Loucy (cell line): ENCODE data around the gene NCR3LG1.

Source experiments
- H2AFZ ChIP-seq: fragments of 200-600 bp; sonication (generic); 2 replicates; pipeline ENCODE4 v1.6.0; 2016; ENCODE audit warnings: antibody characterized with exemption, mild to moderate bottlenecking, low read length, moderate library complexity
- H3F3A ChIP-seq: fragments of 200-600 bp; 2 replicates; pipeline ENCODE4 v1.6.0; 2016; ENCODE audit warnings: antibody characterized with exemption, low read depth, mild to moderate bottlenecking
- H3K27me3 ChIP-seq: fragments of 200-600 bp; sonication (generic); 2 replicates; pipeline ENCODE4 v1.6.1; 2014; ENCODE audit warnings: low read length, mild to moderate bottlenecking; ENCODE audit not compliant: insufficient read depth, poor library complexity, severe bottlenecking
- H3K36me3 ChIP-seq: fragments of 200-600 bp; sonication (generic); 2 replicates; pipeline ENCODE4 v1.6.1; 2016; ENCODE audit warnings: low read length; ENCODE audit not compliant: insufficient read depth
- H3K4me1 ChIP-seq: fragments of 200-600 bp; sonication (generic); 2 replicates; pipeline ENCODE4 v1.5.1; 2014; ENCODE audit warnings: low read length, mild to moderate bottlenecking; ENCODE audit not compliant: insufficient read depth, poor library complexity, severe bottlenecking
- H3K4me2 ChIP-seq: fragments of 200-600 bp; sonication (generic); 2 replicates; pipeline ENCODE4 v1.6.0; 2014; ENCODE audit warnings: antibody characterized with exemption, low read length, low read depth, mild to moderate bottlenecking; ENCODE audit not compliant: poor library complexity, severe bottlenecking
- H3K4me3 ChIP-seq: fragments of 200-600 bp; sonication (generic); 2 replicates; pipeline ENCODE4 v1.5.1; 2014; ENCODE audit warnings: low read length, mild to moderate bottlenecking, mixed read lengths; ENCODE audit not compliant: poor library complexity, severe bottlenecking
- H3K79me2 ChIP-seq: fragments of 200-600 bp; sonication (generic); 2 replicates; pipeline ENCODE4 v1.6.1; 2014; ENCODE audit warnings: low read length; ENCODE audit not compliant: insufficient read depth
- H3K9ac ChIP-seq: fragments of 200-600 bp; sonication (generic); 2 replicates; pipeline ENCODE4 v1.6.0; 2014; ENCODE audit warnings: mild to moderate bottlenecking, low read depth, low read length, moderate library complexity; ENCODE audit not compliant: poor library complexity, severe bottlenecking
- H3K9me2 ChIP-seq: fragments of 200-600 bp; sonication (generic); replicated peaks from 2 replicates; pipeline ENCODE4 v1.6.1; 2016; ENCODE audit warnings: low read depth, low read length, mixed read lengths
- H3K9me3 ChIP-seq: fragments of 200-600 bp; sonication (generic); 2 replicates; pipeline ENCODE4 v1.6.1; 2014; ENCODE audit warnings: mild to moderate bottlenecking, antibody characterized with exemption, low read length, low read depth; ENCODE audit not compliant: insufficient read depth
- H4K20me1 ChIP-seq: fragments of 200-600 bp; sonication (generic); 2 replicates; pipeline ENCODE4 v1.6.0; 2014; ENCODE audit warnings: antibody characterized with exemption, low read length, mild to moderate bottlenecking; ENCODE audit not compliant: insufficient read depth, poor library complexity, severe bottlenecking
- CTCF ChIP-seq: fragments of 200-600 bp; sonication (generic); conservative IDR thresholded peaks from 2 replicates; pipeline ENCODE4 v1.5.1; 2014; ENCODE audit warnings: mild to moderate bottlenecking, antibody characterized with exemption, low read length
- EZH2phosphoT487 ChIP-seq: fragments of 200-600 bp; IDR thresholded peaks from 2 replicates; pipeline ENCODE4 v1.6.1; 2018; ENCODE audit warnings: antibody characterized with exemption, mild to moderate bottlenecking, moderate library complexity, borderline replicate concordance

Gene NCR3LG1

GRCh38 chr11:17369684-17370243, 18.2 kb downstream of the NCR3LG1 start:
- no peaks in the 10 kb centered on the region for H3F3A ChIP-seq
- no peak overlapping the region for H3K9ac ChIP-seq
- H3K36me3 ChIP-seq: peaks cover 22% of the 10 kb centered on the region; the same call in 1 of the 2 replicates
- peaks cover 45% of the 10 kb centered on the region for H3K9me3 ChIP-seq
- no peak overlapping the region for H2AFZ ChIP-seq
- no peaks in the 10 kb centered on the region for H3K4me1 ChIP-seq
- TF ChIP-seq EZH2phosphoT487 (no peak), CTCF (no peak)
- no peaks in the 10 kb centered on the region for H3K9me2 ChIP-seq
- H3K4me2 ChIP-seq: no peak overlapping the region
- no peaks in the 10 kb centered on the region for H3K79me2 ChIP-seq
- no peak overlapping the region for H3K4me3 ChIP-seq
- no peaks in the 10 kb centered on the region for H4K20me1 ChIP-seq
- no peaks in the 10 kb centered on the region for H3K27me3 ChIP-seq

GRCh38 chr11:17371614-17372013, 20.0 kb downstream of the NCR3LG1 start:
- Histone ChIP-seq H3F3A (no peaks in the 10 kb centered on the region), H3K4me3 (no peak overlapping the region), H3K4me2 (no peak overlapping the region), H3K79me2 (no peaks in the 10 kb centered on the region), H3K9me3 (peaks cover 45% of the 10 kb centered on the region), H2AFZ (no peak overlapping the region), H4K20me1 (no peaks in the 10 kb centered on the region), H3K4me1 (no peaks in the 10 kb centered on the region), H3K36me3 (peaks cover 22% of the 10 kb centered on the region; the same call in 1 of the 2 replicates), H3K27me3 (no peaks in the 10 kb centered on the region), H3K9me2 (no peaks in the 10 kb centered on the region), H3K9ac (no peak overlapping the region)
- TF ChIP-seq EZH2phosphoT487: no peak
- no peak for TF ChIP-seq CTCF

- Histone ChIP-seq H3K4me1 (no peaks in the 10 kb centered on the region), H3K4me2 (no peak overlapping the region), H3K4me3 (no peak overlapping the region), H3K9me3 (peaks cover 28% of the 10 kb centered on the region), H3K27me3 (no peaks in the 10 kb centered on the region), H4K20me1 (no peaks in the 10 kb centered on the region), H3F3A (no peaks in the 10 kb centered on the region), H3K9ac (no peak overlapping the region), H3K36me3 (peaks cover 7% of the 10 kb centered on the region; the same call in 1 of the 2 replicates), H3K9me2 (no peaks in the 10 kb centered on the region), H2AFZ (no peak overlapping the region), H3K79me2 (no peaks in the 10 kb centered on the region)
- no peak for TF ChIP-seq EZH2phosphoT487
- no peak for TF ChIP-seq CTCF
These were observed 23.9 kb downstream of the NCR3LG1 start for GRCh38 chr11:17375547-17375946.
